Measurements from ENCODE around the gene MYH15. TPM values are rescaled to one million over a fixed set of nuclear protein-coding genes. Genes with fewer than 3 reads are reported as not detected.

Gene MYH15
- total and polyA plus RNA-seq, 7 donors = under 0.01 to 0.60 (median 0.31) TPM; not detected in 3

GRCh38 chr3:108500728-108501127 is 9.7 kb downstream of the MYH15 start:
- Histone ChIP-seq H3K4me3 (no peak overlapping the region), H3K9me3 (no peaks in the 10 kb centered on the region), H3K27ac (no peak overlapping the region), H3K27me3 (no peaks in the 10 kb centered on the region), H3K4me1 (no peaks in the 10 kb centered on the region), H3K36me3 (no peaks in the 10 kb centered on the region)
- DNase-seq = no peak
- intact Hi-C loops (cut with DNase I) = no loop called here
- 94 to 95% methylated on average over 1 of the region's 1 CpG for WGBS, 2 donors
- TF ChIP-seq EP300 (IDR thresholded peaks at IDR 0.05) (no peak), POLR2AphosphoS5 (IDR thresholded peaks at IDR 0.05) (no peak), POLR2A (IDR thresholded peaks at IDR 0.05) (no peak)
- TF ChIP-seq, protein P1, sequence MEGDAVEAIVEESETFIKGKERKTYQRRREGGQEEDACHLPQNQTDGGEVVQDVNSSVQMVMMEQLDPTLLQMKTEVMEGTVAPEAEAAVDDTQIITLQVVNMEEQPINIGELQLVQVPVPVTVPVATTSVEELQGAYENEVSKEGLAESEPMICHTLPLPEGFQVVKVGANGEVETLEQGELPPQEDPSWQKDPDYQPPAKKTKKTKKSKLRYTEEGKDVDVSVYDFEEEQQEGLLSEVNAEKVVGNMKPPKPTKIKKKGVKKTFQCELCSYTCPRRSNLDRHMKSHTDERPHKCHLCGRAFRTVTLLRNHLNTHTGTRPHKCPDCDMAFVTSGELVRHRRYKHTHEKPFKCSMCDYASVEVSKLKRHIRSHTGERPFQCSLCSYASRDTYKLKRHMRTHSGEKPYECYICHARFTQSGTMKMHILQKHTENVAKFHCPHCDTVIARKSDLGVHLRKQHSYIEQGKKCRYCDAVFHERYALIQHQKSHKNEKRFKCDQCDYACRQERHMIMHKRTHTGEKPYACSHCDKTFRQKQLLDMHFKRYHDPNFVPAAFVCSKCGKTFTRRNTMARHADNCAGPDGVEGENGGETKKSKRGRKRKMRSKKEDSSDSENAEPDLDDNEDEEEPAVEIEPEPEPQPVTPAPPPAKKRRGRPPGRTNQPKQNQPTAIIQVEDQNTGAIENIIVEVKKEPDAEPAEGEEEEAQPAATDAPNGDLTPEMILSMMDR (IDR thresholded peaks at IDR 0.05) = no peak

- Histone ChIP-seq H3K27me3 (no peaks in the 10 kb centered on the region), H3K27ac (no peak overlapping the region), H3K4me3 (no peak overlapping the region), H3K9me3 (no peaks in the 10 kb centered on the region), H3K36me3 (no peaks in the 10 kb centered on the region), H3K4me1 (peaks cover 0 to 6% (median 0%) of the 10 kb centered on the region in 4 donors)
- DNase-seq = no peak
- TF ChIP-seq, protein P1 (IDR thresholded peaks at IDR 0.05) = no peak
- TF ChIP-seq EP300 (IDR thresholded peaks at IDR 0.05) (no peak), POLR2AphosphoS5 (IDR thresholded peaks at IDR 0.05) (no peak), POLR2A (IDR thresholded peaks at IDR 0.05) (no peak)
- 93 to 99% methylated on average over 1 of the region's 1 CpG for WGBS, 2 donors
- intact Hi-C loops (cut with DNase I) = no loop called here
These were observed 13.1 kb downstream of the MYH15 start for GRCh38 chr3:108497271-108497670.

- no peak for DNase-seq
- peaks cover 0 to 6% (median 0%) of the 10 kb centered on the region in 4 donors for H3K4me1 ChIP-seq
- H3K27ac ChIP-seq = no peak overlapping the region
- H3K9me3 ChIP-seq = no peaks in the 10 kb centered on the region
- intact Hi-C loops (cut with DNase I) = no loop called here
- 87 to 92% methylated on average over 6 of the region's 6 CpGs for WGBS, 2 donors
- H3K27me3 ChIP-seq = no peaks in the 10 kb centered on the region
- TF ChIP-seq, protein P1 (IDR thresholded peaks at IDR 0.05) = no peak
- no peak for TF ChIP-seq POLR2AphosphoS5 (IDR thresholded peaks at IDR 0.05)
- no peak for TF ChIP-seq EP300 (IDR thresholded peaks at IDR 0.05)
- no peak for TF ChIP-seq POLR2A (IDR thresholded peaks at IDR 0.05)
- no peaks in the 10 kb centered on the region for H3K36me3 ChIP-seq
- H3K4me3 ChIP-seq = no peak overlapping the region
These were observed 14.7 kb downstream of the MYH15 start for GRCh38 chr3:108495717-108496116.

GRCh38 chr3:108494906-108495531 is 15.4 kb downstream of the MYH15 start:
- 74 to 85% methylated on average over 3 of the region's 3 CpGs for WGBS, 2 donors

More at GRCh38 chr3:108494906-108495531, 15.4 kb downstream of the MYH15 start:
- DNase-seq = no peak
- H3K27me3 ChIP-seq = no peaks in the 10 kb centered on the region
- intact Hi-C loops (cut with DNase I) = no loop called here
- peaks cover 0 to 8% (median 0%) of the 10 kb centered on the region in 4 donors for H3K4me1 ChIP-seq
- TF ChIP-seq, protein P1 (IDR thresholded peaks at IDR 0.05) = no peak
- no peak for TF ChIP-seq POLR2AphosphoS5 (IDR thresholded peaks at IDR 0.05)
- TF ChIP-seq POLR2A (IDR thresholded peaks at IDR 0.05) = no peak
- TF ChIP-seq EP300 (IDR thresholded peaks at IDR 0.05) = no peak
- no peaks in the 10 kb centered on the region for H3K36me3 ChIP-seq
- no peak overlapping the region for H3K4me3 ChIP-seq
- no peaks in the 10 kb centered on the region for H3K9me3 ChIP-seq
- peak overlapping the region in 1 of 4 donors; percentile 48 for H3K27ac ChIP-seq
